Measurements from ENCODE around the gene PARD3.
"Not testable (repeated sequence)": the region's sequence is repeated elsewhere in the genome, so short reads cannot be mapped to it uniquely, and the experiment has no call there.

PARD3 gene

GRCh38 chr10:34438741-34439140, 376.4 kb downstream of the PARD3 start:
- DNase-seq: no peak

GRCh38 chr10:34437906-34438305, 377.2 kb downstream of the PARD3 start:
- DNase-seq: no peak

GRCh38 chr10:34434119-34434594, 380.9 kb downstream of the PARD3 start:
- no peak for DNase-seq

GRCh38 chr10:34433241-34434076, 381.6 kb downstream of the PARD3 start:
- DNase-seq: no peak

- DNase-seq: no peak
Observed at GRCh38 chr10:34432589-34432988, 382.5 kb downstream of the PARD3 start.

- no peak for DNase-seq
Observed at GRCh38 chr10:34430685-34431084, 384.4 kb downstream of the PARD3 start.

GRCh38 chr10:34428501-34428900, 386.6 kb downstream of the PARD3 start:
- DNase-seq: no peak

- no peak for DNase-seq
Observed at GRCh38 chr10:34427911-34428216, 387.2 kb downstream of the PARD3 start.

GRCh38 chr10:34427158-34427910, 387.8 kb downstream of the PARD3 start:
- DNase-seq: not testable (repeated sequence)

GRCh38 chr10:34426538-34427157, 388.4 kb downstream of the PARD3 start:
- not testable (repeated sequence) for DNase-seq

- DNase-seq: no peak
Observed at GRCh38 chr10:34426041-34426440, 389.1 kb downstream of the PARD3 start.

- no peak for DNase-seq
Observed at GRCh38 chr10:34423673-34424625, 391.1 kb downstream of the PARD3 start.

GRCh38 chr10:34420795-34421194, 394.3 kb downstream of the PARD3 start:
- DNase-seq: no peak

- DNase-seq: no peak
Observed at GRCh38 chr10:34420273-34420672, 394.8 kb downstream of the PARD3 start.

- DNase-seq: no peak
Observed at GRCh38 chr10:34415039-34415438, 400.1 kb downstream of the PARD3 start.

- DNase-seq: no peak
Observed at GRCh38 chr10:34413756-34414587, 401.1 kb downstream of the PARD3 start.

GRCh38 chr10:34413214-34413613, 401.9 kb downstream of the PARD3 start:
- DNase-seq: no peak

GRCh38 chr10:34408956-34409355, 406.1 kb downstream of the PARD3 start:
- DNase-seq: no peak

- no peak for DNase-seq
Observed at GRCh38 chr10:34408381-34408780, 406.7 kb downstream of the PARD3 start.

- no peak for DNase-seq
Observed at GRCh38 chr10:34407324-34407805, 407.7 kb downstream of the PARD3 start.

All from hematopoietic multipotent progenitor cell treated with erythropoietin and hydrocortisone succinate and interleukin-3 and kit ligand, for 8 days (in vitro differentiated cells).